HG02870 (cell line): ENCODE results near the gene NIPSNAP2.
"Not testable (repeated sequence)": the region's sequence is repeated elsewhere in the genome, so short reads cannot be mapped to it uniquely, and the experiment has no call there.

Source experiments
- ATAC-seq: cut with Tn5 transposase; IDR thresholded peaks from one replicate; pipeline ENCODE4 v1.9.1; 2021; ENCODE audit warnings: mild to moderate bottlenecking, moderate library complexity; ENCODE audit not compliant: unreplicated experiment

NIPSNAP2 gene

DNA sequence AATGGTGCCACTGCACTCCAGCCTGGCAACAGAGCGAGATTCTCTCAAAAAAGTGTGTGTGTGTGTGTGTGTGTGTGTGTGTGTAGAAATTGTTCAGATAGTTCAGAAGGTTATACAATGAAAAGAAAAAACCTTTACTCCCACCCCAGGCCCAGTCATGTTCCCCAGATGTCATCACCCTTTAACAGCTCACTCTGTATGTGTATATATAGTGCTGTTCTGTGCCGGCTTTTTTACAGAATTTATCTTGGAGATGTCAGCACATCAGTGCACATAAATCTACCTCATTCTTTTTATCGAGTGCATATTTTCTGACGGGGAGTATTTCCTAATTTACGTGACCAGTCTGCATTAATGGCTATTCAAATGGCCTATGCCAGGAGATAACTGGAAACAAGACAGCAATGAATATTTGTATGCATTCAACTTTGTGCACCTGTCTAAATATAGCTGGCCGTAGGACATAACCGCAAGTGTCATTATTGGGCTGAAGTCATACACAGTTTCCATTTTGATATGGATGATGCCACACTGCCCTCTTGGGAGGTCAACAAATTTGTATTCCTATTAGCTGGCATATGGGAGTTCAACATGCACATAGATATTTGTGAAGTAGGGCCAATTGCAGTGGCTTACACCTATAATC, 11.7 kb downstream of the NIPSNAP2 start:
- no peak for ATAC-seq

- no peak for ATAC-seq
Observed at GRCh38 chr7:55977831-55978230, 13.4 kb downstream of the NIPSNAP2 start.

- ATAC-seq = no peak
Observed at GRCh38 chr7:55980266-55980665, 15.9 kb downstream of the NIPSNAP2 start.

DNA sequence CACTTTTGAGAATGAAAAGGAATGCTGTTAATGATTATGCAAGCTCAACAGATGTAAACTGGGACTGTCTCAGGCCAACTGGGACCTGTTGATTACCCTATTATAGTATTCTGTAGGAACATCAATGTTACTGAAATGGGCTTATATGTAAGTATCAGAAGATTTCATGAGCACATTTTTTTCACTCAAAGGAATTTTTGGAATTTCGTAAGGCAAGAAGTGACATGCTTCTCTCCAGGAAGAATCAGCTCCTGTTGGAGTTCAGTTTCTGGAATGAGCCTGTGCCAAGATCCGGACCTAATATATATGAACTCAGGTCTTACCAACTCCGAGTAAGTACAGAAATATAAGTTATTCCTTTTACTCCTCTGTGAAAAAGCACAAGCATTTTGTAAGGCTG, 19.2 kb downstream of the NIPSNAP2 start:
- ATAC-seq = no peak

GRCh38 chr7:55992346-55992745, 28.0 kb downstream of the NIPSNAP2 start:
- no peak for ATAC-seq

GRCh38 chr7:55996856-55997500, 32.6 kb downstream of the NIPSNAP2 start:
- ATAC-seq = no peak

GRCh38 chr7:56003749-56004148, 39.4 kb downstream of the NIPSNAP2 start:
- no peak for ATAC-seq

GRCh38 chr7:56007167-56007652, 42.8 kb downstream of the NIPSNAP2 start:
- no peak for ATAC-seq

DNA sequence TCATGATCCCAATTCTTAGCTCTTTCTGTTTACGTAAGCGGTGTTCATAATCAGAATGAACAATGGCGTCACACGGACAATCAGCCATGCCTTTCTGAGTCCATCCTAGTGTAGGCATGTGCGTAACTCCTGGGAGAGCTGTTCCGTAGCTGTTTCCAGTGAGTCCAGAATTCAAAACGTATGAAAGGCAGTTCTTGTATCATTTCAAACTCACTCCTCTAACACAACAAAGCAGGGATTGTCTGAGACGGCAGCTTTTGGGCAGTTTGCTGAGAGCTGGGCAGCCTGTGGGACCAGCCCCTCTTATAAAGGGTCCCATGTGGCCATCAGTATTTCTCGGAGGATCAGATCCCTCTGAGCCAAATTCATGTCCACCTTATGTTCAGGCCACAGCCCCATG, 43.5 kb downstream of the NIPSNAP2 start:
- no peak for ATAC-seq

DNA sequence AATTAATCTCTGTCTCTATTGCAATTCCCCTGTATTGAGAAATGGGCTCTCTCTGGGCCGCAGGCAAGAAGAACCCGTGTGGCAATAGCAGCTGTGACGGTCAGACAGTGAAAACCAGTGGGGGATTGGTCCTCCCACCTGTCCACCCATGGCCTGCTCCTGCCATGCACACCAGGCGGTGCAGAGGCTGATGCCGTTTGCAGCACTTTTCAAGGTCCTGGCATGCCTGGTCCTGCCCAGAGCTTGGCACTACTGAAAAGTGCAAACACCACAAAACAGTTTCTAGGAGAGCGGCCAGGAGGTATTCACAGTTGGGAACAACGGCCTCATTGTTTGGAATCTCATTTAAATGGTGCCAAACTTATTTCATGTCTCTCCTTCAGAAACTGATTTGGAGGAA, 45.3 kb downstream of the NIPSNAP2 start:
- ATAC-seq = no peak

DNA sequence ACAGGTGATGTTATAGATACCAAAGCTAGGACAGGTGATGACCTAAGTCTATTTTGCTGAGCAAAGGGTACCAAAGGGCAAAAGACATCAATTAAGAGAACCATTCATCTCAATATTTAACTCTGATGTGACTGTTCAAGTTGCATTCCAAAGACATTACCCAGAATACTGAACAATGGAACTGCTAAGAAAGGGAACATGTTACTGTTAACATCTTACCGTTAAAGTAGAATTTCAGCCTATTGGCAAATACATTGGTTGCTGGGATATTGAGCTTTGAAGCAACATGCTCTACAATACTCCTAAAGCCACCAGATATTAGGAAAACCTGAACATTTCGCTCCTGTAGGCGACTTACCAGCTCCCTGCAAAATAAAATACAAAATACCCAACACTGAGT, 52.6 kb downstream of the NIPSNAP2 start:
- not testable (repeated sequence) for ATAC-seq

DNA sequence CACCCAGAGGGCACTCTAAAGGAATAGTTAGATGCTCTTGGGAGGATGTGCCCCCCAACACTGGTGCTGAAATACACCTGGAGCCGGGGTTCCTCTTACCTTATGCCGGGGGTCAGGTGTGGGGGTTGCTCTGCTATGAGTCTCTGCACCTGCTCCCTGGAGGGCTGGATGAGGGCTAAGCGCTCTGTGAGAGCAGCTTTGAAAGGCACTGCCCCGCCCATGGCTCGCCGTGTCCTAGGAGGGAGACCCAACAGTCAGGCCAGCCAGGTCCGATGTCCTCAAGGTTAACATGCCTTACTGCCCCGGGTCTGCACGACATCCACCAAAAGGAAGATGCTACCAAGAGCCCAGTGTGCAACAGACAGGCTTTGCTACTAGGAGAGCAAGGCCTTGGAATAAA, 55.1 kb downstream of the NIPSNAP2 start:
- no peak for ATAC-seq

GRCh38 chr7:56023500-56023899, 59.1 kb downstream of the NIPSNAP2 start:
- no peak for ATAC-seq

- ATAC-seq = no peak
Observed at GRCh38 chr7:56026538-56026937, 62.2 kb downstream of the NIPSNAP2 start.

GRCh38 chr7:56028942-56029630, 64.7 kb downstream of the NIPSNAP2 start:
- no peak for ATAC-seq

- no peak for ATAC-seq
Observed at GRCh38 chr7:56030340-56030739, 66.0 kb downstream of the NIPSNAP2 start.

DNA sequence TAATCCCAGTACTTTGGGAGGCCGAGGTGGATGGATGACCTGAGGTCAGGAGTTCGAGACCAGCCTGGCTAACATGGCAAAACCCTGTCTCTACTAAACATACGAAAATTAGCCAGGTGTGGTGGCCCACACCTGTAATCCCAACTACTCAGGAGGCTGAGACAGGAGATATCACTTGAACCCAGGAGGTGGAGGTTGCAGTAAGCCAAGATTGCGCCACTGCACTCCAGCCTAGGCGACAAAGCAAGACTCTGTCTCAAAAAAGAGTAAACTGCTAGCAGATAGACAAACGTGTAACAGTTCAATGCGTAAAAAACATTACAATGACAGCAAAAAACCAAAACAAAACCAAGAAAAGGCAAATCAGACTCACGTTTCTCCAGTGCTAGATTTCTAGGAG, 67.2 kb downstream of the NIPSNAP2 start:
- not testable (repeated sequence) for ATAC-seq

- not testable (repeated sequence) for ATAC-seq
Observed at GRCh38 chr7:56032578-56032977, 68.2 kb downstream of the NIPSNAP2 start.

GRCh38 chr7:56033671-56034432, 69.5 kb downstream of the NIPSNAP2 start:
- ATAC-seq = peak; percentile 99

GRCh38 chr7:56040730-56041129, 76.3 kb downstream of the NIPSNAP2 start:
- no peak for ATAC-seq

- not testable (repeated sequence) for ATAC-seq
Observed at GRCh38 chr7:56045758-56046157, 81.4 kb downstream of the NIPSNAP2 start.
